HTERT RPE-1 (cell line): ENCODE results near the gene PXMP4.
"Not testable (repeated sequence)": the region's sequence is repeated elsewhere in the genome, so short reads cannot be mapped to it uniquely, and the experiment has no call there.

Experiments used
- in situ Hi-C: fragments of 300-500 bp; cut with MboI; formaldehyde crosslinking; loops from 4 replicates; pipeline ENCODE4 v1.14.3; 2020; ENCODE audit warnings: low sequenced_read_pairs

Gene PXMP4

GRCh38 chr20:33719989-33720709 is at the start of gene PXMP4:
Gene PXMP4, minus strand, starts transcription at chr20:33720310. Its CDS starts 103 bp downstream, at chr20:33720207.
- in situ Hi-C loops, result no loop called here

- in situ Hi-C loops, result no loop called here
Observed at GRCh38 chr20:33769043-33769442, 48.9 kb upstream of the PXMP4 start.

- in situ Hi-C loops, result no loop called here
Observed at GRCh38 chr20:33767777-33768138, 47.6 kb upstream of the PXMP4 start.

GRCh38 chr20:33766686-33767085 is 46.6 kb upstream of the PXMP4 start:
- in situ Hi-C loops, result no loop called here

- in situ Hi-C loops, result no loop called here
Observed at GRCh38 chr20:33765592-33765991, 45.5 kb upstream of the PXMP4 start.

- in situ Hi-C loops, result no loop called here
Observed at GRCh38 chr20:33765099-33765498, 45.0 kb upstream of the PXMP4 start.

- in situ Hi-C loops, result no loop called here
Observed at GRCh38 chr20:33761698-33762250, 41.7 kb upstream of the PXMP4 start.

- in situ Hi-C loops, result no loop called here
Observed at GRCh38 chr20:33757458-33757857, 37.3 kb upstream of the PXMP4 start.

GRCh38 chr20:33757046-33757445 is 36.9 kb upstream of the PXMP4 start:
- in situ Hi-C loops, result no loop called here

GRCh38 chr20:33755936-33756490 is 35.9 kb upstream of the PXMP4 start:
- in situ Hi-C loops, result not testable (repeated sequence)

GRCh38 chr20:33753763-33754162 is 33.7 kb upstream of the PXMP4 start:
- in situ Hi-C loops, result no loop called here

GRCh38 chr20:33753143-33753542 is 33.0 kb upstream of the PXMP4 start:
- in situ Hi-C loops, result no loop called here

- in situ Hi-C loops, result no loop called here
Observed at GRCh38 chr20:33751775-33752174, 31.7 kb upstream of the PXMP4 start.

GRCh38 chr20:33746325-33746998 is 26.4 kb upstream of the PXMP4 start:
- in situ Hi-C loops, result no loop called here

- in situ Hi-C loops, result no loop called here
Observed at GRCh38 chr20:33744773-33745385, 24.8 kb upstream of the PXMP4 start.

GRCh38 chr20:33744181-33744580 is 24.1 kb upstream of the PXMP4 start:
- in situ Hi-C loops, result no loop called here

GRCh38 chr20:33740189-33740588 is 20.1 kb upstream of the PXMP4 start:
- in situ Hi-C loops, result no loop called here

- in situ Hi-C loops, result no loop called here
Observed at GRCh38 chr20:33739493-33739892, 19.4 kb upstream of the PXMP4 start.

GRCh38 chr20:33736962-33737361 is 16.9 kb upstream of the PXMP4 start:
- in situ Hi-C loops, result no loop called here

- in situ Hi-C loops, result no loop called here
Observed at GRCh38 chr20:33733654-33734576, 13.8 kb upstream of the PXMP4 start.
